Tibial artery (tissue), 4 donors: Measurements from ENCODE around the gene PLA2G4D.

ENCODE experiments used
- DNase-seq, 2 donors: peaks; one replicate each; pipeline ENCODE4 v3.0.0-alpha.2; 2019
- H3K27ac ChIP-seq, 2 donors: fragments of 200-600 bp; sonication (generic) in 1 of 2; 1 replicate in 1 of 2; 2 replicates in 1 of 2; pipeline ENCODE4 v1.5.1; 2018 to 2019; ENCODE audit warnings: mild to moderate bottlenecking in 1 of 2
- H3K27me3 ChIP-seq, 2 donors: fragments of 200-600 bp; sonication (generic) in 1 of 2; one replicate each; pipeline versions ENCODE4 v1.5.1 to v1.6.0; 2016 to 2019
- H3K36me3 ChIP-seq, 3 donors: fragments of 200-600 bp; sonication (generic) in 2 of 3; one replicate each; pipeline ENCODE4 v1.5.1; 2016 to 2019; ENCODE audit warnings: mild to moderate bottlenecking in 2 of 3
- H3K4me1 ChIP-seq, 4 donors: fragments of 200-600 bp; sonication (generic) in 2 of 4; 1 replicate in 3 of 4; 2 replicates in 1 of 4; pipeline ENCODE4 v1.5.1; 2016 to 2019
- H3K4me3 ChIP-seq, 2 donors: fragments of 200-600 bp; sonication (generic) in 1 of 2; 1 replicate in 1 of 2; 2 replicates in 1 of 2; pipeline ENCODE4 v1.5.1; 2018 to 2019; ENCODE audit warnings: mild to moderate bottlenecking in 2 of 2
- H3K9me3 ChIP-seq, 3 donors: fragments of 200-600 bp; sonication (generic) in 1 of 3; one replicate each; pipeline ENCODE4 v1.5.1; 2016 to 2019
- CTCF ChIP-seq, 2 experiments: fragments of 200-600 bp in 1 of 2; fragments of 450-650 bp in 1 of 2; IDR thresholded peaks; one replicate each; pipeline ENCODE4 v1.5.1; 2017 to 2019; ENCODE audit warnings: antibody characterized with exemption in 2 of 2, mild to moderate bottlenecking in 1 of 2, moderate library complexity in 1 of 2
- intact Hi-C: fragments of 100-400 bp; cut with DNase I; formaldehyde crosslinking; loops from one replicate; pipeline ENCODE4 v1.15.0; 2023; ENCODE audit warnings: low total_unique reads

PLA2G4D gene

GRCh38 chr15:42035435-42035761, 59.0 kb downstream of the PLA2G4D start:
- Histone ChIP-seq H3K27ac (no peak overlapping the region), H3K27me3 (no peaks in the 10 kb centered on the region), H3K4me1 (no peaks in the 10 kb centered on the region), H3K4me3 (no peak overlapping the region), H3K36me3 (no peaks in the 10 kb centered on the region), H3K9me3 (no peaks in the 10 kb centered on the region)
- no peak for DNase-seq
- intact Hi-C loops, result no loop called here
- no peak for TF ChIP-seq CTCF (IDR thresholded peaks at IDR 0.05)

GRCh38 chr15:42034628-42035434, 59.5 kb downstream of the PLA2G4D start:
- Histone ChIP-seq H3K27me3 (no peaks in the 10 kb centered on the region), H3K27ac (no peak overlapping the region), H3K9me3 (no peaks in the 10 kb centered on the region), H3K36me3 (no peaks in the 10 kb centered on the region), H3K4me1 (no peaks in the 10 kb centered on the region), H3K4me3 (no peak overlapping the region)
- no peak for TF ChIP-seq CTCF (IDR thresholded peaks at IDR 0.05)
- DNase-seq, result no peak
- intact Hi-C loops, result no loop called here

- Histone ChIP-seq H3K4me1 (no peaks in the 10 kb centered on the region), H3K27ac (no peak overlapping the region), H3K36me3 (no peaks in the 10 kb centered on the region), H3K27me3 (no peaks in the 10 kb centered on the region), H3K9me3 (no peaks in the 10 kb centered on the region), H3K4me3 (no peak overlapping the region)
- no peak for DNase-seq
- no peak for TF ChIP-seq CTCF (IDR thresholded peaks at IDR 0.05)
- intact Hi-C loops, result no loop called here
Measured at GRCh38 chr15:42033214-42033873, 61.0 kb downstream of the PLA2G4D start.

GRCh38 chr15:42032376-42033213, 61.8 kb downstream of the PLA2G4D start:
- H3K36me3 ChIP-seq, result no peaks in the 10 kb centered on the region
- intact Hi-C loops, result no loop called here
- H3K4me3 ChIP-seq, result no peak overlapping the region
- no peaks in the 10 kb centered on the region for H3K9me3 ChIP-seq
- H3K27ac ChIP-seq, result no peak overlapping the region
- no peak for DNase-seq
- no peaks in the 10 kb centered on the region for H3K27me3 ChIP-seq
- TF ChIP-seq CTCF (IDR thresholded peaks at IDR 0.05), result no peak
- H3K4me1 ChIP-seq, result no peaks in the 10 kb centered on the region

GRCh38 chr15:42031198-42031915, 63.0 kb downstream of the PLA2G4D start:
- H3K36me3 ChIP-seq, result no peaks in the 10 kb centered on the region
- intact Hi-C loops, result no loop called here
- no peak for TF ChIP-seq CTCF (IDR thresholded peaks at IDR 0.05)

More at GRCh38 chr15:42031198-42031915, 63.0 kb downstream of the PLA2G4D start:
- no peak for DNase-seq
- Histone ChIP-seq H3K4me1 (no peaks in the 10 kb centered on the region), H3K9me3 (no peaks in the 10 kb centered on the region), H3K27ac (no peak overlapping the region), H3K4me3 (no peak overlapping the region), H3K27me3 (no peaks in the 10 kb centered on the region)
